Adrenal gland (tissue), 5 donors: ENCODE measurements around the gene PRDM15.

ENCODE experiments used
- POLR2A ChIP-seq, 2 donors: fragments of 450-650 bp; IDR thresholded peaks; one replicate each; pipeline ENCODE4 v1.6.1; 2017; ENCODE audit warnings: antibody characterized with exemption in 2 of 2, mild to moderate bottlenecking in 2 of 2, moderate library complexity in 1 of 2
- TF ChIP-seq, protein P1 (sequence below), 6 experiments: fragments of 450-650 bp in 4 of 6; fragments of 200-600 bp in 2 of 6; sonication (generic) in 1 of 6; IDR thresholded peaks; 1 replicate in 5 of 6; 2 replicates in 1 of 6; pipeline versions ENCODE4 v1.5.1 to v1.8.0; 2016 to 2021; ENCODE audit warnings: antibody characterized with exemption in 6 of 6, mild to moderate bottlenecking in 2 of 6, moderate library complexity in 1 of 6
- donor health status: DM: no; HTN: no; CAD: no.

DNA sequence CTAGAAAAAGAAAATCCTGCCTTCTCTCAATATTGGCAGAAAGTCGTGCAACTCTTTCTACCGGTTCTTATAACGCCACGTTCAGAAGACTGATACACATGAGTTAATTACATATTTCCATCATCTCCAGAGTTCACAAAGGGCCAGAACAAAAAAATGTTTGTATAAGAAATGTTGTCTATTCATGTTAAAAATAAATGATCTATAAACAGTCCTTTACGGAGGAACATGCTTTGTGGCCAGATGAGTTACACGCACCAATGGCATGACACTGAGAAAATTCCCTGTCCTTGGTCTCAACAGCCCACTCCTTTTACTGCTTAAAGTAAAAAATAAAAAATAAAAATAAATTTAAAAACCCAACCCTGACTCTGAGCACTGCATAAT, 45.2 kb upstream of the PRDM15 start:
- TF ChIP-seq, protein P1, sequence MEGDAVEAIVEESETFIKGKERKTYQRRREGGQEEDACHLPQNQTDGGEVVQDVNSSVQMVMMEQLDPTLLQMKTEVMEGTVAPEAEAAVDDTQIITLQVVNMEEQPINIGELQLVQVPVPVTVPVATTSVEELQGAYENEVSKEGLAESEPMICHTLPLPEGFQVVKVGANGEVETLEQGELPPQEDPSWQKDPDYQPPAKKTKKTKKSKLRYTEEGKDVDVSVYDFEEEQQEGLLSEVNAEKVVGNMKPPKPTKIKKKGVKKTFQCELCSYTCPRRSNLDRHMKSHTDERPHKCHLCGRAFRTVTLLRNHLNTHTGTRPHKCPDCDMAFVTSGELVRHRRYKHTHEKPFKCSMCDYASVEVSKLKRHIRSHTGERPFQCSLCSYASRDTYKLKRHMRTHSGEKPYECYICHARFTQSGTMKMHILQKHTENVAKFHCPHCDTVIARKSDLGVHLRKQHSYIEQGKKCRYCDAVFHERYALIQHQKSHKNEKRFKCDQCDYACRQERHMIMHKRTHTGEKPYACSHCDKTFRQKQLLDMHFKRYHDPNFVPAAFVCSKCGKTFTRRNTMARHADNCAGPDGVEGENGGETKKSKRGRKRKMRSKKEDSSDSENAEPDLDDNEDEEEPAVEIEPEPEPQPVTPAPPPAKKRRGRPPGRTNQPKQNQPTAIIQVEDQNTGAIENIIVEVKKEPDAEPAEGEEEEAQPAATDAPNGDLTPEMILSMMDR (IDR thresholded peaks at IDR 0.05), result no peak
- no peak for TF ChIP-seq POLR2A (IDR thresholded peaks at IDR 0.05)
